HG03103 (cell line): Measurements from ENCODE around the gene CD276.
"Not testable (repeated sequence)": the region's sequence is repeated elsewhere in the genome, so short reads cannot be mapped to it uniquely, and the experiment has no call there.

Experiments
- ATAC-seq: cut with Tn5 transposase; IDR thresholded peaks from one replicate; pipeline ENCODE4 v1.9.1; 2021; ENCODE audit warnings: low read depth; ENCODE audit not compliant: unreplicated experiment

The CD276 gene

GRCh38 chr15:73708691-73709090 lies 24.5 kb downstream of the CD276 start:
- ATAC-seq, result no peak

- ATAC-seq, result no peak
These were observed 25.1 kb downstream of the CD276 start for GRCh38 chr15:73709241-73709640.

DNA sequence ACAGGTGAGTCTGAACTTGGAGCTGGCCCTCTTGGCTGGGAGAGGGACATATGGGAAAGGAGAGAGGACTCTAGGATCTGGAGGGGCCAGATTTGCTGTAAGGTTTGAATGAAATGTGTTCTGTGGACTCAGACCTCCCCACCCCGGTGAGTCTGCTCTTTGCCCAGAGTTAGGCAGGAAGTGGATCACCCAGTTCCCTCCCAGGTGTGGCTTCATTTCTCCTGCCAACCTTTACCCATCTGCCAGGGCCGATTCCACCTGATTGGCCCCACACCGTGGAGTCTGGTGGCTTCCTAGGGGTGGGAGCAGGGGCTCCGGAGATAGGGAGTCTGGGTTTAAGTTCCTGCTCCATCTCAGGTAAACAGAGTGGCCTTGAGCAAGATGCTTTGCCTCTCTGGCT lies 25.5 kb downstream of the CD276 start:
- no peak for ATAC-seq

- no peak for ATAC-seq
These were observed 26.1 kb downstream of the CD276 start for GRCh38 chr15:73710321-73710720.

- ATAC-seq, result no peak
These were observed 27.3 kb downstream of the CD276 start for GRCh38 chr15:73711526-73711925.

- ATAC-seq, result no peak
These were observed 27.9 kb downstream of the CD276 start for GRCh38 chr15:73712107-73712506.

DNA sequence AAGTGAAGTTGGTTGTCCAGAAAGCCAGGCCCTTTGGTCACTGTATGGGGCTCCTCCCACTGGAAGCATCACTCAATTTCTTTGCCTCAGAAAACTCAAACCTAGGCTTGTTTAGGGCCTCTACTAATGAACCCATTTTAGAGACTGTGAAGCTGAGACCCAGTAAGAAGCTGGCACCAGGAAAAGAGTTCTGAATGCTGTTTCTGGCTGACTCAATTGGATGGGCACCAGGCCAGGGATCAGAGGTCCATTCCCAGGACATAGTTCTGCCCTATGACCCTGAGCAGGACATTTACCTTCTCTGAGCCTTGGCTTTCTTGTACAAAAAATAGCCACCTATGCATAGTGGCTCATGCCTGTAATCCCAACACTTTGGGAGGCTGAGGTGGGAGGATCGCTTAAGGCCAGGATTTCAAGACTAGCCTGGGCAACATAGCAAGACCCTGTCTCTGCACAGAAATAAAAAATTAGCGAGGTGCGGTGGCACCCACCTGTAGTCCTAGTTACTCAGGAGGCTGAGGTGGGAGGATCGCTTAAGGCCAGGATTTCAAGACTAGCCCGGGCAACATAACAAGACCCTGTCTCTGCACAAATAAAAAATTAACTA lies 30.6 kb downstream of the CD276 start:
- ATAC-seq, result no peak

DNA sequence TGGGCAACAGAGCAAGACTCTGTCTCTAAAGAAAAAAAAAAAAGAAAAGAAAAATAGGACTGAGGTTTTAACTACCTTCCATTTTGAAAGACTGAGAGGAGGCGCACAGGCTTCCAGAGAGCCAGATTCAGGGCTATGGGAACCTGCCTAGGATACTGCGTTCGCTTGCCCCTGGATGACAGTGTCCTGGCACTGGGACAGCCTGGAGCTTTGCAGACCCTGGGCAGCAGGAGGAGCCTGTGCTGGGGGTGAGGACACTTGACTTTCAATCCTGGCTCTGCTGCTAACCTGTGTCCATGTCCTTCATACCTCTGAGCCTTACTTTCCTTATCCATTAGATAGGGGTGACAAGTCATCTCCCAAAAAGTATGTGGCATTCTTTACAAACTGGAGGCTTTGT lies 31.2 kb downstream of the CD276 start:
- ATAC-seq, result no peak

GRCh38 chr15:73716417-73716816 lies 32.2 kb downstream of the CD276 start:
- no peak for ATAC-seq

- no peak for ATAC-seq
These were observed 33.0 kb downstream of the CD276 start for GRCh38 chr15:73717206-73717605.

GRCh38 chr15:73717802-73718201 lies 33.6 kb downstream of the CD276 start:
- no peak for ATAC-seq

DNA sequence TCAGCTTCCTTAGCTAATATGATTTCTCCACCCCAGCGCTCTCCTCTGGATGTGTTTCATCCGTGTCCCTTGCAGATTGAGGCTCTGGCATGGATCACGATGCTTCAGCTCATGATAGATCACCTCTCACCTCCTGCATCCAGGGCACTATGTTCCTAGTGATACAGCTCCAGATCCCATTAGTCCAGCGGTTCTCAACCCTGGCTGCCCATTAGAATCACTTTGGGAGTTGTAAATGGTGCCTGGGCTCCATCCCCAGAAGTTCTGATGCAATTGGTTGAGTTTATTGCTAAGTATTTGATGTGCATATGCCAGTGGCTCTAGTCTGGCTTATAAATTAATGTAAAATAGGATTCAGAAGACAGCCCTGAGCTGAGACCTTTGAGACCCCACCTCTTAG lies 34.5 kb downstream of the CD276 start:
- no peak for ATAC-seq

DNA sequence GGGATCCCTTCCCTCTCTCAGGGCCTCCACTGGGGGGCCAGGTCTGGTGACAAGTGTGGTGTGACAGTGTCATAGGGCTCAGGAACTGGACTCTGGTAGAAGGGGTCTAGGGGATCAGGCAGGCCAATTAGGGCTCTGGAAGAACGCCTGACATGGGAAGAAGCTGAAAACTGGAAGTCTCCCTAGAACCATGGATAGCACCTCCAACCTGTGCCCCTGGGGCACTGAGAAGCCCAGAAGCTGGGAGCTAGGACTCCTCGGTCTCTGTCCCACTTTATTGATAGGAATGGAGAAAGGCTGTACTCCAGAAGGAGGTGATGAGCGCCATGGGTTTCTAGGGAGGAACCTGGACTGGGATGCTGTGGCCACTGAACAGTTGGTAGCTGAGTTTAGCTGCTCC lies 38.2 kb downstream of the CD276 start:
- no peak for ATAC-seq

GRCh38 chr15:73723191-73723590 lies 39.0 kb downstream of the CD276 start:
- ATAC-seq, result no peak

- no peak for ATAC-seq
These were observed 40.0 kb downstream of the CD276 start for GRCh38 chr15:73724212-73724611.

GRCh38 chr15:73727330-73727976 lies 43.3 kb downstream of the CD276 start:
- ATAC-seq, result no peak

GRCh38 chr15:73732051-73732450 lies 47.9 kb downstream of the CD276 start:
- not testable (repeated sequence) for ATAC-seq

- ATAC-seq, result no peak
These were observed 48.7 kb downstream of the CD276 start for GRCh38 chr15:73732930-73733329.

DNA sequence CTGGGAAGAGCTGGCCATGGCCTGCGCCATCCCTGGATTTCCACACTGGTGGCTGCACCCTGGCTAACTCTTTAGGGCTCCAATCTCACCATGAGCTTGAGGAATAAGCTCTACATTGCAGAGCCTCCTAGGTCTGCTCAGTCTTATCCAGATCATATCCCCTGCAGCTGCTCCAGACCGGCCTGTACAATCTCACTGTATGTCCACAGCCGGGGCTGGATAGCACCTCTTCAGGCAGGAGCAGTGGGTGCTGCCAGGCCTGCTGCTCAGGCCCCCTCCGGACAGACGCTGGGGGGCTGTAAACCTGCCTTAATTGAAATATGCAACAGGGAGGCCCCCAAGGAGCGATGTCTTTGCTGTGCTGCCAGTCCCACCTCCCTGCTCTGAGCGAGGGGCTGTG lies 53.4 kb downstream of the CD276 start:
- no peak for ATAC-seq

GRCh38 chr15:73740152-73741048 lies 56.2 kb downstream of the CD276 start:
- ATAC-seq, result no peak

GRCh38 chr15:73741321-73741836 lies 57.2 kb downstream of the CD276 start:
- ATAC-seq, result no peak
